NCI-H524 treated with DMSO at 0.1 percent for 48 hours (cell line): Measurements from ENCODE around the gene VN1R5.
"Not testable (repeated sequence)": the region's sequence is repeated elsewhere in the genome, so short reads cannot be mapped to it uniquely, and the experiment has no call there.

Experiments used
- DNase-seq: peaks from one replicate; lab custom pipeline; 2025; lab: John Stamatoyannopoulos, UW

The VN1R5 gene

DNA sequence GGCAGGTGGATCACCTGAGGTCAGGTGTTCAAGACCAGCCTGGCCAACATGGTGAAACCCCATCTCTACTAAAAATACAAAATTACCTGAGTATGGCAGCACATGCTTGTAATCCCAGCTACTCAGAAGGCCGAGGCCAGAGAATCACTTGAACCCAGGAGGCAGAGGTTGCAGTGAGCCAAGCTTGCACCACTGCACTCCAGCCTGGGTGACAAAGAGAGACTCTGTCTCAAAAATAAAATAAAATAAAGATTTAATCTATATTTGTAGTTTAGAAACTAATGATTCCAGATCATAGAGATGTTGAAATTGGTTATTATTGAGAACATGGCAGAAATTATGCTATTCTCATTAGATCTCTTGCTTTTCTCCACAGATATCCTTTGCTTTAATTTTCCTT lies at the start of gene VN1R5:
Gene VN1R5, plus strand, starts transcription at position 301 of the 400 bp plus-strand sequence.
- not testable (repeated sequence) for DNase-seq

GRCh38 chr1:247209396-247209795 lies 46.5 kb upstream of the VN1R5 start:
- DNase-seq, result no peak

DNA sequence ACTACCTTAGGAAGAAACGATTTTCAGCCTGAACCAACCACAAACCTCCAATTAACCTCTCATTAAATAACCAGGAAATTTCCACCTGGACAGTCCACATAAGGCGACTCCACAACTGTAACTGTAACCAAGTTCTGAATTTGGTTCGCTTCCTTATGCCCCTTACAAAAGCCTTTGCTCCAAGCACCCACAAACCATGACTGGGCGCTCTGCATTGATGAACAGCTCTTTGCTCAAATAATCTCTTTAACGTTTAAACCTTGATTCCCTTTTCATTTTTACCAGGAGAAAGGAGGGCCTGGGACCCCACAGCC lies 45.9 kb upstream of the VN1R5 start:
- DNase-seq, result no peak

GRCh38 chr1:247210376-247211117 lies 45.3 kb upstream of the VN1R5 start:
- peak; percentile 68 for DNase-seq

GRCh38 chr1:247211339-247211738 lies 44.5 kb upstream of the VN1R5 start:
- DNase-seq, result no peak

DNA sequence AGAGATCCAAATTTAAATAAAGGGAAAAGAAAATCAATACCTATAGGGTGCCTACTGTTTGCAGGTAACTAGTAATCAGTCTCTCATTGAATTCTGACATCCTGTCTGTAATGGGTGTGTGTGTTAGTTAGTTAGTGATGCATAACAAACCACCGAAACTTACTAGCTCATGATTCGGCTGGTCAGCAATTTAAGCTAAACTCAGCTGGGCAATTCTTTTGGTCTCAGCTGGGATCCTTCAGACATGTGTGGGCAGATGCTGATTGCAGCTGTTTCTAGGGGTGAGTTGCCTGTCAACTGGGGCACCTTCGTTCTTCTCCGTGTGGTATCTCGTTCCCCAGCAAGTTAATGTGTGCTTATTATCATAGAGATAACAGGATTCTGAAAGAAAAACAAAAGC lies 43.9 kb upstream of the VN1R5 start:
- no peak for DNase-seq

GRCh38 chr1:247212627-247213617 lies 43.0 kb upstream of the VN1R5 start:
- no peak for DNase-seq

DNA sequence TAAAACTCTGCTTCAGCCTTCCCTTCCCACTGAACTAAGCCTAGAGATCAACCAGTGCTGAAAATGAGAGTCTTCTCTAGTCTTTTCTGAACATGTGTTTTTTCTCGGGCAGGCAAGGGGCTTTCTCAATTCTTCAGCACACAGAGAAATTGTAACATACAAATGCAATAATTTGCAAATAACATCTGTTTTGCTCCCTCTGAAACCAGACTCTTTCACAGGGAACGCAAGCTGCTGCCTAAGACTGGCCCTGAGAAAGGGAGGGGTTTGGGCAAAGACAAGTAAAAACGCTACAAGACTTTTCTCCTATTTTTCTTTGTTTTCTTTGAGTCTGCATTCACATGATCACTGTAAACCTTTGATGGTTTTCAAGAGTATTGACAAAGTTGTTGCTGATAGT lies 39.6 kb upstream of the VN1R5 start:
- DNase-seq, result no peak

DNA sequence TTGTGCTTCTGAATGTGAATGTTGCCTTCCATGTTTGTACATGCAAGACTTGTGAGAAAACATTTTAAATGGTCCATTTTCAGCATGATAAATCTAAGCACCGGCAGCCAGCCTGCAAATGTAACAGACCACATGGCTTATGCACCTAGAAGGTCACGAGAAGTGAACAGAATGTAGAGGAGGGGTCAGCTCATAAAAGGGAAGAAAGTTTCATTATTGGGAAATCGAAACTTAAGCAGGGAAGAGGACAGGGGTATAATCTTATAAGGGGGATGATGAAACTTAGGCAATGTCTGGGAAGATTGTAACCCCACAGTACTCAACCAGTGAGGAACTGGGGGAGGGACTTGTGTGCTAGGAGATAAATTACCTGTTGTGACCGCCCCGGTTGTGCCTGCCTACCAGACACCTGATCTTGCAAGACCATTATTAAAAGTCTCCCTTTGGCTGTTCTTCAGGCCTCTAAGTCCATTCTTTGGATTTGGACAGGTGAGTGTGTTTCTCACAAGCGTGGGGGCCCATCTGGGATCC lies 37.7 kb upstream of the VN1R5 start:
- no peak for DNase-seq

DNA sequence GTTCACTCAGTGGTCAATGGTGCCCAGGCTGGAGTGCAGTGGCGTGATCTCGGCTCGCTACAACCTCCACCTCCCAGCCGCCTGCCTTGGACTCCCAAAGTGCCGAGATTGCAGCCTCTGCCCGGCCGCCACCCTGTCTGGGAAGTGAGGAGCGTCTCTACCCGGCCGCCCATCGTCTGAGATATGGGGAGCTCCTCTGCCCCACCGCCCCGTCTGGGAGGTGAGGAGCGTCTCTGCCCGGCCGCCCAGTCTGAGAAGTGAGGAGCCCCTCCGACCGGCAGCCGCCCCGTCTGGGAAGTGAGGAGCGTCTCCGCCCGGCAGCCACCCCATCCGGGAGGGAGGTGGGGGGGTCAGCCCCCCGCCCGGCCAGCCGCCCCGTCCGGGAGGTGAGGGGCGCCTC lies 35.6 kb upstream of the VN1R5 start:
- not testable (repeated sequence) for DNase-seq

DNA sequence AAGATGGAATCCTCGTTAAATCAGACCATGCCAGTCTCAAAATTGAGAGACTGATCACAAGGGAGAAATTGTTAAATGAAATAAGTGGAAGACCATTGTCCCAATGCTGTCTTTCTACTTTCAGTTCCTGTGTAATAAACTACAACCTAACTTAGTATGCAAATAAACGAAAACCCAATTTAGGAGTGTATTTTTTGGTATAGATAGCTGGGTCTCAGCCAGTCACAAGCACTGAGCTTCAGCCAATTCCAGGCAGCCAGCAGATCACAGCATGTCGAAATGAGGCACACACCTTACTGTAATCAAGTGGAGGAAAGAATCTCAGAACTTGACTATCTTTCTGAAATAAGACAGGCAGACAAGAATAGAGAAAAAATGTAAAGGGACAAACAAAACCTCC lies 33.0 kb upstream of the VN1R5 start:
- DNase-seq, result no peak

DNA sequence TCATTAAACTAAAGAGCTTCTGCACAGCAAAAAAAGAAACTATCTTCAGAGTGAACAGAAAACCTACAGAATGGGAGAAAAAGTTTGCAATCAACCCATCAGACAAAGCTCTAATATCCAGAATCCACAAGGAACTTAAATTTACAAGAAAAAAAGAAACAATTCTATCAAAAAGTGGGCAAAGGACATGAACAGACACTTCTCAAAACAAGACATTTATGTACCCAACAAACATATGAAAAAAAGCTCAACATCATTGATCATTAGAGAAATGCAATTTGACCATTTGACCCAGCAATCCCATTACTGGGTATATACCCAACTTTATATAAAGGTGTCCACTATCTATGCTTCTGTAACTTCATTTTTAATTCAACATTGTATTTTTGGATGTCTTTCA lies 31.1 kb upstream of the VN1R5 start:
- no peak for DNase-seq

GRCh38 chr1:247228133-247228532 lies 27.7 kb upstream of the VN1R5 start:
- DNase-seq, result no peak

DNA sequence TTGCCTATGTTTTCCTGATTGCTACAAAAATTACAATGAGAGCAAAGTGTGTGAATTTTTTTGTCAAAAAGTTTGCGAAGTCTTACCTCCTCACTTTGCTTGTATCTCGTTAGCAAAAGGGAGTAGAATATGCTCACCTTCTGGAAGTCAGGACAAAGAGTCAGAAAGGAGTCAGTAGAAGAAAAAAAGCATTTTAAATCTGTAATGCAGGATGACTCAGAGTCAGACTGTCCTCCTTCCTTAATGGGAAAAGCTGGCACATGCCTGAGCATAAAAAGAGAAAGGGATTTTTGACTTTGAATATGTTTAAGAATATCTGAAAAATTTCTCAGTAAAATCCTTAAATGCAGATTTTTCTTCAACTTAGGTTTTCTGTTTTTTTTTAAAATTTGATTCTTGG lies 14.2 kb upstream of the VN1R5 start:
- DNase-seq, result no peak

- no peak for DNase-seq
Measured at GRCh38 chr1:247243524-247244137, 12.2 kb upstream of the VN1R5 start.

- no peak for DNase-seq
Measured at GRCh38 chr1:247246325-247247115, 9.4 kb upstream of the VN1R5 start.

DNA sequence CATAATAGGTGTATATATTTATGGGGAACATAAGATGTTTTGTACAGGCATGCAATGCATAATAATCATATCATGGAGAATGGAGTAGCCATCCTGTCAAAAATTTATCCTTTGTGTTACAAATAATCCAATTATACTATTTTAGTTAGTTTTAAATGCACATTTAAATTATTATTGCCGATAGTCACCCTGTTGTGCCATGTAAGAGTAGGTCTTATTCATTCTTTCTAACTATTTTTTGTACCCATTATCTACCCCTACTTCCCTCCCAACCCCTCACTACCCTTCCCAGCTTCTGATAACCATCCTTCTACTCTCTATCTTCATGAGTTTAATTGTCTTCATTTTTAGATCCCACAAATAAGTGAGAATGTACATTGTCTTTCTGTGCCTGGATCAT lies 8.3 kb upstream of the VN1R5 start:
- DNase-seq, result no peak

DNA sequence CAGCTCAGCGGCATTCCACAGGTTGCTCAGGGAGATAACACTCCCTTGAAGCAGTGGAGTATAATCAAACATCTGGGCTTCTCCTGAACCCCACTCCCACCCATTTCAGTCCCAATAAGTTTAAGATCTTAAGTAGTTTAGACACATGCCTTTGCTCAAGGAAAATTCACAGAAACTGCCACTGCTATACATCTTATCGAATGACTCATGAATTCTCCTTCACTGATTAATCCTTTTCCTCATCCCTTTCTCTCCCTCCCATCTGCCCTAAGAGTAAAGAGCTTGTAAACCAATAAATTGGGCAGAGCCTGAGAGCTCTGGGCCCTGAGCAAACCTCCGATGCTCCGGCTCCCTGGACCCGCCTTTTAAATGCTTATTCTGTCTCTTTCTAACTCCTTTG lies 10.2 kb downstream of the VN1R5 start:
- DNase-seq, result no peak

GRCh38 chr1:247268390-247269045 lies 12.6 kb downstream of the VN1R5 start:
- no peak for DNase-seq

DNA sequence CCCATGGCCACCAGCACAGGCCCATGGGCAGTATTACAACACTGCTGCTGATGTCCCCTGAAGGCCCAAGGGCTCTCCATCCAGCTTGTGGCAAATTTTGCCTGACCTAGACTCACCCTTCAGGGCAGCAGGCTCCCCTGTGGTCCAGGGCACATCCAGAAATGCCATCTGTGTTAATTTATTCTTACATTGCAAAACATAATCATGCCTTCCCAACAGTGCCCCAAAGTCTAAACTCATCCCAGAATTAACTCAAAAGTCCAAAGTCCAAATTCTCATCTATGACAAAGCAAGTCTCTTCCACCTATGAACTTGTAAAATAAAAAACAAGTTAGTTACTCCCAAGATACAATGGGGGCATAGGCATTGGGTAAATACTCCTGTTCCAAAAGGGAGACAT lies 13.3 kb downstream of the VN1R5 start:
- DNase-seq, result no peak

DNA sequence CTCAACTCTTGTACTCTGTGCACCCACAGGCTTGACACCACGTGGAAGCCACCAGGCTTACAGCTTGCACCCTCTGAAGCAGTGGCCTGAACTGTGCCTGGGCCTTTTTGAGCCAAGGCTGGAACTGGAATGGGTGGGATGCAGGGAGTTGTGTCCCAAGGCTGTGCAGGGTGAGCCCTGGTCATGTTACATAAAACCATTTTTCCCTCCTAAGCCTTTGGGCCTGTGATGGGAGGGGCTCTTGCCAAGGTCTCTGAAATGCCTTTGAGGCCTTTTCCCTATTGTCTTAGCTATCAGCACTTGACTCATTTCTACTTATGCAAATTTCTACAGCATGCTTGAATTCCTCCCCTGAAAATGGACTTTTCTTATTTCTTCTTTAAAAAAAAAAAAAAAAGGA lies 14.1 kb downstream of the VN1R5 start:
- no peak for DNase-seq
